HG03280 (cell line): Measurements from ENCODE around the gene PSMD1.
"Not testable (repeated sequence)": the region's sequence is repeated elsewhere in the genome, so short reads cannot be mapped to it uniquely, and the experiment has no call there.

ENCODE experiments used
- ATAC-seq: cut with Tn5 transposase; IDR thresholded peaks from one replicate; pipeline ENCODE4 v1.9.1; 2021; ENCODE audit warnings: mild to moderate bottlenecking, moderate library complexity; ENCODE audit not compliant: unreplicated experiment

Gene PSMD1

GRCh38 chr2:231052494-231053451 is 3.9 kb upstream of the PSMD1 start:
- ATAC-seq: peak; percentile 64

GRCh38 chr2:231053846-231054245 is 2.8 kb upstream of the PSMD1 start:
- no peak for ATAC-seq

GRCh38 chr2:231057590-231057989 is 923 bp downstream of the PSMD1 start:
- no peak for ATAC-seq

- no peak for ATAC-seq
These were observed 2.3 kb downstream of the PSMD1 start for GRCh38 chr2:231058761-231059550.

GRCh38 chr2:231059756-231060155 is 3.1 kb downstream of the PSMD1 start:
- ATAC-seq: no peak

- ATAC-seq: no peak
These were observed 6.1 kb downstream of the PSMD1 start for GRCh38 chr2:231062776-231063175.

- no peak for ATAC-seq
These were observed 6.7 kb downstream of the PSMD1 start for GRCh38 chr2:231063347-231063746.

- no peak for ATAC-seq
These were observed 9.3 kb downstream of the PSMD1 start for GRCh38 chr2:231065966-231066365.

GRCh38 chr2:231067531-231067930 is 10.9 kb downstream of the PSMD1 start:
- ATAC-seq: not testable (repeated sequence)

GRCh38 chr2:231068525-231069222 is 12.0 kb downstream of the PSMD1 start:
- ATAC-seq: no peak

GRCh38 chr2:231069379-231070054 is 12.8 kb downstream of the PSMD1 start:
- ATAC-seq: no peak

- ATAC-seq: no peak
These were observed 27.9 kb downstream of the PSMD1 start for GRCh38 chr2:231084565-231084964.

- no peak for ATAC-seq
These were observed 32.1 kb downstream of the PSMD1 start for GRCh38 chr2:231088754-231089153.

GRCh38 chr2:231093933-231094332 is 37.3 kb downstream of the PSMD1 start:
- ATAC-seq: no peak

- ATAC-seq: no peak
These were observed 38.2 kb downstream of the PSMD1 start for GRCh38 chr2:231094736-231095346.

GRCh38 chr2:231099918-231100317 is 43.3 kb downstream of the PSMD1 start:
- no peak for ATAC-seq

GRCh38 chr2:231100321-231100720 is 43.7 kb downstream of the PSMD1 start:
- ATAC-seq: not testable (repeated sequence)

GRCh38 chr2:231100990-231101389 is 44.3 kb downstream of the PSMD1 start:
- ATAC-seq: no peak

GRCh38 chr2:231102772-231103171 is 46.1 kb downstream of the PSMD1 start:
- ATAC-seq: no peak

- ATAC-seq: peak; percentile 81
These were observed 47.5 kb downstream of the PSMD1 start for GRCh38 chr2:231104115-231104713.
